ENCODE measurements around the gene BTG2. TPM values are rescaled to one million over a fixed set of nuclear protein-coding genes. Genes with fewer than 3 reads are reported as not detected.

Gene BTG2
- total RNA-seq, 4 donors from 2014 or later = 41.9 to 82.1 (median 51.9) TPM

DNA sequence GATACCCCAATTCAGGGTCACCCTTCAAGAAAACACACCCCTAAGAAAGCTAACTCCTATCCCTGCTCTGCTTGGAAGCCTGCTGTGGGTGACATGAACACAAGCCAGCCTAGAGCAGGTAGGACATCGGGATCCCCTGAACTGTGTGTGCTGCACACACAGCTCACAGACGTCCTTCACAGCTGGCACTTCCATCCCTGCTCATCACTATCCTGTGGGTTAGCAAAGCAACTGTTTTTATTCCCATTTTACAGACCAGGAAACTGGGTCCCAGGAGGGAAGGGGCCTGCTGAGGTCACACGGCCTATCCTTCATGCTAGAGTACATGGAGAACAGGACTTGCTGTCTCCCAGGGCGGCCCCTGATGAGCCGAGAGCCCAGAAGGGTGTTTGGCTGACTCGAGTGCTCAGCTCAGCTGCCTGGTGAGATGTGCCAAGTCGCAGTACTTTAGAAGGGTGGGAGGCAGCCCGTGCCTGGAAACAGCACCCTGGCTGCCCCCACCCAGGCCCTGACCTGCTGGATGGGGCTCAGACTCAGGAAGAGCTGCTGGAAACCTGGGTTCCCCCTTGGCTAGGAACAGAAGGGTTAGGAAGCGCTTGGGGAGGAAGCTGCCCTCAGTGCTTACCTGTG lies 28.3 kb upstream of the BTG2 start:
- H3K27me3 ChIP-seq = no peaks in the 10 kb centered on the region
- peak; percentile 40 to 45 for DNase-seq
- WGBS, 2 donors = 51 to 68% methylated on average over 9 of the region's 9 CpGs
- peak overlapping the region in 2 of 3 donors; percentile 74 to 83 for H3K27ac ChIP-seq
- no peak overlapping the region for H3K4me3 ChIP-seq (replicated peaks in 1 of 3)
- intact Hi-C loops (cut with DNase I) = loop anchor here (10.0 kb wide), 2 partner anchors 168 to 418 kb away; no protein-coding TSS in a partner anchor
- no peaks in the 10 kb centered on the region for H3K9me3 ChIP-seq
- H3K36me3 ChIP-seq = no peaks in the 10 kb centered on the region
- no peak for TF ChIP-seq POLR2A (IDR thresholded peaks at IDR 0.05)
- TF ChIP-seq, protein P1, sequence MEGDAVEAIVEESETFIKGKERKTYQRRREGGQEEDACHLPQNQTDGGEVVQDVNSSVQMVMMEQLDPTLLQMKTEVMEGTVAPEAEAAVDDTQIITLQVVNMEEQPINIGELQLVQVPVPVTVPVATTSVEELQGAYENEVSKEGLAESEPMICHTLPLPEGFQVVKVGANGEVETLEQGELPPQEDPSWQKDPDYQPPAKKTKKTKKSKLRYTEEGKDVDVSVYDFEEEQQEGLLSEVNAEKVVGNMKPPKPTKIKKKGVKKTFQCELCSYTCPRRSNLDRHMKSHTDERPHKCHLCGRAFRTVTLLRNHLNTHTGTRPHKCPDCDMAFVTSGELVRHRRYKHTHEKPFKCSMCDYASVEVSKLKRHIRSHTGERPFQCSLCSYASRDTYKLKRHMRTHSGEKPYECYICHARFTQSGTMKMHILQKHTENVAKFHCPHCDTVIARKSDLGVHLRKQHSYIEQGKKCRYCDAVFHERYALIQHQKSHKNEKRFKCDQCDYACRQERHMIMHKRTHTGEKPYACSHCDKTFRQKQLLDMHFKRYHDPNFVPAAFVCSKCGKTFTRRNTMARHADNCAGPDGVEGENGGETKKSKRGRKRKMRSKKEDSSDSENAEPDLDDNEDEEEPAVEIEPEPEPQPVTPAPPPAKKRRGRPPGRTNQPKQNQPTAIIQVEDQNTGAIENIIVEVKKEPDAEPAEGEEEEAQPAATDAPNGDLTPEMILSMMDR (IDR thresholded peaks at IDR 0.05) = no peak
- peaks cover 45 to 78% of the 10 kb centered on the region in 2 donors for H3K4me1 ChIP-seq

DNA sequence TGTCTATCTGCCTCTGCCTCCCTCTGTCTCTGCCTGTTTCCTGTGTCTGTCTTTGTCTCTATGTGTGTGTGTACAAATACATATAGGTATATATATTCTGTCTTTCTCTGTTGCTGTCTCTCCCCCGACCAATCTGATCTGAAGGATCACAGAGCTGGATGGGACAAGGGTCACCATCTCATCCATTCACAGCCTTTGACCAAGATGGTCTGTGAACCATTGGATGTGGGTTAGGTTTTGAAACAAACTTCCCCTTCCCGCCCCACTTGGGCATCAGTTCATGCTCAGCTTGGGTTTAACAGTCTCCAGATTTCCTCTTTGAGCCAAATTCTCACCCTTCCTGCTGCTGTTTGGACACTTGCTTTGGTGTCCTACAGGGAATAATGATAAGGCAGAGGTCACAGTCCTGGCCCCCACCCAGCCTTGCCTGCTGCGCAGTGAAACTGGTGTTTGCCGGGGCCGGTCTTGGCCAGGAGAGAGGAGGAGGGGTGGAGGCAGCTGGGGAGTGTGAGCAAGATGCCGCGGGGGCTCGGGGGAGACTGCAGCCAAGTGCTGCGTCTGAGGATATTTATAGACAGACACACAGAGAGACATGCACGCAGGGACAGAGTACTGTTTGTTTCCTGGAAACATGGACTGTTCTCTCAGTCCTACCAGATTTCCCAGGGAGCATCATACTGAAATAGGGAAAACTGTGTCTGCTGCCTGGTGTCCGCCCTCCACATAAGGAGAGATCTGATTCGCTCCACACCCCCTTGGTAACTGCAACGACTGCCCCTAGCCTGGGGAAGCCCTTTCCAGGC lies 27.0 kb upstream of the BTG2 start:
- H3K4me3 ChIP-seq (replicated peaks in 1 of 3) = no peak overlapping the region
- no peaks in the 10 kb centered on the region for H3K9me3 ChIP-seq
- 34 to 40% methylated on average over 10 to 12 of the region's 13 CpGs for WGBS, 2 donors
- peak; percentile 64 to 68 for DNase-seq
- no peaks in the 10 kb centered on the region for H3K27me3 ChIP-seq
- H3K36me3 ChIP-seq = no peaks in the 10 kb centered on the region
- peaks cover 35 to 78% of the 10 kb centered on the region in 2 donors for H3K4me1 ChIP-seq
- intact Hi-C loops (cut with DNase I) = loop anchor here (10.0 kb wide), 2 partner anchors 167 to 417 kb away; no protein-coding TSS in a partner anchor
- peak overlapping the region; percentile 40 to 83 (median 74) for H3K27ac ChIP-seq
- TF ChIP-seq, protein P1 (IDR thresholded peaks at IDR 0.05) = no peak
- peak in 1 of 2 donors; percentile 17 for TF ChIP-seq POLR2A (IDR thresholded peaks at IDR 0.05)

DNA sequence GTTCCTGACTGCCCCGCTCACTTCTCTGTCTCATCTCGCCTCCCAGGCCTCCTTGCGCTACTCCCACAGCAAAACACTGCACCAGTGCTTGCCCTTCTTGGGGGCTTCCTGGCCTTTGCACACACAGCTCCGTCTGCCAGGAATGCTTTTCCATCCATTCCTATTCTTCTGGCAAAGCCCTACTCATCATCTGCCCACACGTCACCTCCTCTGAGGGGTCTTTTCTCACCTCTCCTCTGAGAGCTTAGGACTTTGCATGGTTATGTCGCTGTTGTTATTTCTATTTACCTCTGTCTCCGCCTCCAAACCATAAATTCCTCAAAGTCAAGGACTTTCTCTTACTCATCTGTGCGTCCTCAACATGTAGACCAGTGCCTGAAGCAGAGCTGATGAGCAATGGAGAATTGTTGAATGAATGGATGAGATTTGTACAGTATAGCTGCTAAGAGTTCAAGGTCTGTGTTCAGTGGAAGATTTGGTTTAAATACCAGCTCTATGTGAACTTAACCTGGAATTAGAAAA lies 26.4 kb upstream of the BTG2 start:
- H3K4me3 ChIP-seq (replicated peaks in 1 of 3) = no peak overlapping the region
- TF ChIP-seq, protein P1 (IDR thresholded peaks at IDR 0.05) = no peak
- no peak for TF ChIP-seq POLR2A (IDR thresholded peaks at IDR 0.05)
- intact Hi-C loops (cut with DNase I) = loop anchor here (10.0 kb wide), 2 partner anchors 166 to 416 kb away; no protein-coding TSS in a partner anchor

DNA sequence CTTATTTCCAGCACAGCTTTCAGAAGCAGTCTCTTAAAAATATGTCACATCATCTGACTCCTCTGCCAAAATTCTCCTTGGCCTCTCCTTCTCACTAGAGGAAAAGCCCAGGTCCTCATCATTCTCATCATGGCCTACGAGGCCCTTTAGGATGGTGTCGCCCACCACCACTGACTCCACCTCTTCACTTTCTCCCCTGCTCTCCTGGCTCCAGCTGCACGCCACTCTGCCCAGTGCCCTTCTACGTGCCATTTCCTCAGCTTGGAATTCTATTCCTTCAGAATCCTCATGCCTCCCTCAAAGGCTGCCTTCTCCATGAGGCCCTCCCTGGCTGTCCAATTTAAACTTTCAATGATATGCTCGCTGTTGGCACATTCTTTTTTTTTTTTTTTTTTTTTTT lies 25.3 kb upstream of the BTG2 start:
- Histone ChIP-seq H3K27me3 (no peaks in the 10 kb centered on the region), H3K36me3 (no peaks in the 10 kb centered on the region), H3K4me1 (peaks cover 24 to 76% of the 10 kb centered on the region in 2 donors), H3K9me3 (no peaks in the 10 kb centered on the region), H3K27ac (no peak overlapping the region), H3K4me3 (replicated peaks in 1 of 3) (no peak overlapping the region)
- intact Hi-C loops (cut with DNase I) = no loop called here
- DNase-seq = no peak
- WGBS, 2 donors = 96 to 97% methylated on average over 5 of the region's 5 CpGs
- TF ChIP-seq, protein P1 (IDR thresholded peaks at IDR 0.05) = no peak
- no peak for TF ChIP-seq POLR2A (IDR thresholded peaks at IDR 0.05)

More for the DNA sequence above, 26.4 kb upstream of the BTG2 start:
- H3K4me1 ChIP-seq = peaks cover 28 to 76% of the 10 kb centered on the region in 2 donors
- no peak for DNase-seq
- 70 to 74% methylated on average over 8 of the region's 8 CpGs for WGBS, 2 donors
- H3K9me3 ChIP-seq = no peaks in the 10 kb centered on the region
- no peaks in the 10 kb centered on the region for H3K27me3 ChIP-seq
- H3K36me3 ChIP-seq = no peaks in the 10 kb centered on the region
- H3K27ac ChIP-seq = peak overlapping the region; percentile 66 to 83 (median 74)

Data from thyroid gland (tissue), 4 donors.